HG02798 (cell line): ENCODE measurements around the gene SRPRA.
"Not testable (repeated sequence)": the region's sequence is repeated elsewhere in the genome, so short reads cannot be mapped to it uniquely, and the experiment has no call there.

ENCODE experiments used
- ATAC-seq: cut with Tn5 transposase; IDR thresholded peaks from one replicate; pipeline ENCODE4 v1.9.1; 2021; ENCODE audit warnings: mild to moderate bottlenecking; ENCODE audit not compliant: unreplicated experiment, poor library complexity

Gene SRPRA, protein sequence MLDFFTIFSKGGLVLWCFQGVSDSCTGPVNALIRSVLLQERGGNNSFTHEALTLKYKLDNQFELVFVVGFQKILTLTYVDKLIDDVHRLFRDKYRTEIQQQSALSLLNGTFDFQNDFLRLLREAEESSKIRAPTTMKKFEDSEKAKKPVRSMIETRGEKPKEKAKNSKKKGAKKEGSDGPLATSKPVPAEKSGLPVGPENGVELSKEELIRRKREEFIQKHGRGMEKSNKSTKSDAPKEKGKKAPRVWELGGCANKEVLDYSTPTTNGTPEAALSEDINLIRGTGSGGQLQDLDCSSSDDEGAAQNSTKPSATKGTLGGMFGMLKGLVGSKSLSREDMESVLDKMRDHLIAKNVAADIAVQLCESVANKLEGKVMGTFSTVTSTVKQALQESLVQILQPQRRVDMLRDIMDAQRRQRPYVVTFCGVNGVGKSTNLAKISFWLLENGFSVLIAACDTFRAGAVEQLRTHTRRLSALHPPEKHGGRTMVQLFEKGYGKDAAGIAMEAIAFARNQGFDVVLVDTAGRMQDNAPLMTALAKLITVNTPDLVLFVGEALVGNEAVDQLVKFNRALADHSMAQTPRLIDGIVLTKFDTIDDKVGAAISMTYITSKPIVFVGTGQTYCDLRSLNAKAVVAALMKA

DNA sequence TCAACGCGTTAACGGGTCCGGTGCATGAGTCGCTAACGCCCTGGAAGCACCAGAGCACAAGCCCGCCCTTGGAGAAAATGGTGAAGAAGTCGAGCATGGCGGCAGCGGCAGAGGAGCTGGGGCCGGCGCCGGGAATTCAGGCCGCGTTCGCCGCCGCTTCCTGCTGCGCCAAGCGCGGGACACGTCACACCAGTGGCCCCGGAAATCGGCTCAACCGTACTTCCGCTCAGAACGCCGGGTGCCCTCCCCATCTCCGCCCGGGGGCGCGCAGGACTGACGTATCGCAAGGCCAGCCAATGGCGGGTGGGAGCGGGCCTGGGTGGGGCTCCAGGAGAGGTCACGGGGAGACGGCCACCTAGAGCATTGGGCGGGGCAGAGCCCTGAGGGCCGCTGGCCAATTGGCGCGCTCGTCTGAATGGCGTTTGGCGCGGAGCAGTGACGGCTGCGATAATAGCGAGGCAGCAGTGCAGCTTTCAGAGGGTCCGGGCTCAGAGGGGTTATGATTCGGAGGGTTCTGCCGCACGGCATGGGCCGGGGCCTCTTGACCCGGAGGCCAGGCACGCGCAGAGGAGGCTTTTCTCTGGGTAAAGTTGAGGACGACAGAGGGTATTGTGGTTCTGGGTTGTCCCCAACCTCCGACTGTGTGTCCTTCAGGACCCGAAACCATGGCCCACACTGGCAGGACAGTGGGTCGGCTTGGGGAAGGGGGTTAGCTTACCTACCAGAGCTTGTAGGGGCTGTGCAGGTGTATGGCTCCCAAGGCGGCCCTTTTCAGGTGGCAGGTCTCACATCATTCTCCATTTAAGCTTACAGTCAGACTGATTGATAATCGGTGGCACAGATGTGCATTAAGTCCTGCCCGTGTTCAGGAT lies at the start of gene SRPRA, which contains the start of gene FOXRED1:
Gene SRPRA, minus strand, starts transcription at position 188 of the 872 bp plus-strand sequence. Its CDS starts 91 bp downstream, at position 97.
Gene FOXRED1, plus strand, starts transcription at position 447 of the 872 bp plus-strand sequence. Its CDS starts 53 bp downstream, at position 500.
- ATAC-seq, result peak; percentile 99

DNA sequence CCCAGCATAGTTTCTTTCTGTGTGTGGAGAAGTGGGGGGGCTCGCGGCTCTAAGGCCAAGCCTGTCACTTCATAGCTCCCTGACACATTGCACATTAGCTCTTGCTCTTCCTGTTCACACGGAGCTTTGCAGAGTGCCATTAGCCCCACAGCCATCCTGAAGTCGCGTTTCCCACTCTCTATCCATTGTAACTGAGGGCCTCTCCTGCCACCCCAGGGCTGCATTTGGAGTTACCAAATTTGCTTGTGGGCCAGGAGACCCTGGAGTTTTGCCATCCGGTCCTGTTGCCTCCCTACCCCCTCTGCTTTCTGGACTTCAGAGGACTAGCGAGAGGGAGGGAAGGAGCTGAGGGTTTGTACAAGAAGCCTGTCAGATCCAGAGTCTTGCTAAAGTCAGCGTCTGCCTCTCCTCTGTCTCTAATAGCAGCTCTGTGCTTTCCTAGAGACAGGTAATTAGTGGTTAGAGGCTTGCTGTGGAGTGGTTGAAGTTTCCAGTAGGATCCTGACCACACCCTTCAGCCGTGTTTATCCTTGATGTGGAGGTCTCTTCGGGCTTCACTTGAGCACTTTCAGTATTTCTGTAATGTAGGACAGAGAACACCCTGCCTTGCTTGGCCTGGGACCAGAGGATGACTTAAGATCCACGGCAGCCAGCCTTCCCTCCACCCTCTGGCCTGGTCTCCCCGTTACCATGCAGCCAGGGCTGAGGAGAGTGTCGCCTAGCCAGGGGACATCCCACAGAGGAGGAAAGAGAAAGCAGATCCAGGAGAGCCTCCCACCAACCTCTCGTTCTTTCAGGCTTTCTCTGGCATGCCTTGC lies 49.3 kb upstream of the SRPRA start:
- ATAC-seq, result peak; percentile 35

DNA sequence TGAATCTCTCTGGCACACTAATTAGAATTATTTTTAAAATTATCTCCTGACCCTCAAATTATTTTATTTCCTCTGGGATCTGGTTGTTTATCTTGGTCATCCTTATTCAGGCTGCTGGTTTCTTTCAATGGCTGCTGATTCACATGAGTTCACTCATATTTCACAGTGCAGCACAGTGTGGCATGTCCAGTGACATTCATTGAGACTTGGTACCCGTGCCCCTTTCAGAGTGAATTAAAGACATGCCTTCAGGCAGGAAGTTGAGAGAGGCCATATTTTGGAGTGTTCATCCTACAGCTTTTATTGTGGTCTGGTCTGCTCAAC lies 48.7 kb upstream of the SRPRA start:
- ATAC-seq, result no peak

DNA sequence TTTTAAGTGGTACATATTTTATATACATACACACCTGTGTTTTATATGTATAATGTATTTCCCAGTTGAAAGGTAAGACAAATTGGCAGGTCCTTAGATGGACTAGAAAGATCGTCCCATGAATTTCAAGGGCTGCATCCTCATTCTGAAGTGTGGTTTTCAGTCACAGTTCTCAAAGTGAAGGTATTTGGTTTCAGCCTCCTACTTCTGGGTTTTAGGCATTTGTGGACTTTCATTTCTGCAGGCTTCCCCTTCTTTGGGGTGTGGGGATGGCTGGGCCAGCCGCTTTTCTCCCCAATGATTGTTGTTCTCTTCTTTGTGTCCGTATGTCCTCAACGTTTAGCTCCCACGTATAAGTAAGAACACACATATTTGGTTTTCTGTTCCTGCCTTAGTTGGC lies 45.1 kb upstream of the SRPRA start:
- ATAC-seq, result no peak

DNA sequence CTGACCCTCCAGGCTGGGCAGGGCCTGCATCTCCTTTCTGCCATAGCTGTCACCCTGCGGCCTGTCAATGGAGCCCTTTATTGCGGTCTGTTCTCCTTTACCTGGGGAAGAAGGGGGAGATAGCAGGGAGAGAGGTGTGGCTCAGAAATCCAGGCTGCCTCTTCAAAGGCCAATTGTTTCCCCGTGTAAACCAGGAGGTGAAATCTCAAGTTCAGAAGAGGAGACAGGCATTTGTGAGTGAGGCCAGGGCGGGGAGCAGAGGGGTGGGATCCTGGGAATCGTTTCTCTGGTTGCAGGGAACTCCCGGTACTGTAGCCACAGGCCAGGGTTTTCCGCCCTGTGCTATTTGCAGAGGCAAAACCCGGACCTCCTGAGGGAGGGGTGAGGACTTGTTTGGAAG lies 44.3 kb upstream of the SRPRA start:
- ATAC-seq, result no peak

DNA sequence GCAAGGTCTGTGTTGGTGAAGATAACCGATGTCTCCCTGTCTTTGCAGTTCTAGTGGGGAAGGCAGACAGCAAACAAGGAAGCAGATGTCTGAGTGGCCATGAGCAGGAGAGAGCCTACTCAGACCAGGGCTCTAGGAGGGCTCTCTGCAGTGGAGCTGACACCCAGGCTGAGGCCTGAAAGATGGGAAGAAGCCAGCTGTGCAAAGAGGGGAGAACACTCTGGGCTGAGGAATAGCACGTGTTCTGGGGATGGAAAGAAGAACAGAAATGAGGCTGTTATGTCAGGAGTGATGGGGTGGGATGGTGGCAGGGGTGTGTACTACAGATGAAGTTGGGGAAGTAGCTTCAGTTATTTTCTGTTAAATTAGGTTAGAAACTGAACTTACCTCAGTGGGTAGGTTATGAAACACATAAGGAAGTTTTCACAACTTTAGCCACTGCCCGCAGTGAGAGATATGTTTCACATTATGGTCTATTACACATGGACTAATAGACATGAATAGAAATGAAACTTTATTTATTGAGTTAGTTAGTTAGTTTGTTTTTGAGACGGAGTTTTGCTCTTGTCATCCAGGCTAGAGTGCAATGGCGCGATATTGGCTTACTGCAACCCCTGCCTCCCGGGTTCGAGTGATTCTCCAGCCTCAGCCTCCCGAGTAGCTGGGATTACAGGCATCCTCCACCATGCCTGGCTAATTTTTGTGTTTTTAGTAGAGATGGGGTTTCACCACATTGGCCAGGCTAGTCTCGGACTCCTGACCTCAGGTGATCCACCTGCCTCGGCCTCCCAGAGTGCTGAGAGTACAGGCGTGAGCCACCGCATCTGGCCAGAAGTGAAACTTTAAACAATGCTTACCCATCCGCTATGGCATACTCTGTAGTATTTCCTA lies 43.0 kb upstream of the SRPRA start:
- ATAC-seq, result peak; percentile 76

DNA sequence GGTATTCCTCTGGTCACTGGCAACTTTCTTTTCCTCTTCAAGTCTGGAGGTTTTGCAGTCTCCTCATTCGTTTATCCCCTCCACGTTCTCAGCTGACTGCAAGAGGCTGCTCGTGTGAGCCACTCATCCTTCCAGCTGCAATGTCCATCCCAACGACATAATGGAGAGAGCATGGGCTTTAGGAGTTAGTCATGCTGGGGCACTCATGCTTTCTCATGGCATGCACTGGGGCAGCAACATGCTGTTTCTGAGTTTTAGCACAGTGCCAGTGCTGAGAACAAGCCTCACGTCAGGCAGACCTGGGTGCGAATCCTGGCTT lies 42.3 kb upstream of the SRPRA start:
- ATAC-seq, result no peak

DNA sequence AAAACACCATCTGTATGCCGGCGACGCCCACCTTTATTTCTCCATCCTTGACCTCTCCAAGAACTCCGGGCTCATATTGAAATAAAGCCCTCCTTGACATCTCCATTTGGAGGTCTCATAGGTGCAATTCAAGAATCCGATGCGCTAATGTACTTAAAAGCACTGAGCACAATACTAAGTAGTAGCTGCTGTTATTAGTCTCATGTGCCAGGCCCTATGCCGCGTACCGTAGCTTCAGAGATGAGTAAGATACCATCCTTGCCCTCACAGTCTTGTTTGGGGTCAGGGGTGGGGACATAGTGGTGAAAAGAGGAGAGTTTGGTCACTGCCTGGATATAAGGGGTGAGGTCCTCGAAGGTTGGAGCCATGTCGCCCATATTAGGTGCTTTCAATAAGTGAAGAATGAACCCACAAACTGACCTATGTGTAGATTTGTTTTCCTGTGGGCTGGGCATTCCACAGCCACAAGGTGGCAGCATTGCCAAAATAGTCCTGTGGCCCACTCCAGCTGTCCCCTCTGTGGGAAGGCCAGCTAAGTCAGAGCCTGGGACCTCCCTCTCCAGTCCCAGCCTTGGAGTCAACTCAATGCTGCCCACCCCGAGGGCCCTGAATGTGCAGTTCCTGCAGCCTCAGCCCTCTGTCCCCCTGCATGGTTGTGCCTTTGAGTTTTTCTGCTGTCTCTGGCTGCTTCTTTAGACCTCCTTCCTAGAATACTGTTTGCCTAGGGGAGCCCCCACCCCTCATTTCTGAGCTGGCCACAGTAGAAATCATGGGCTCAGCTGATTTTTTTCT lies 41.7 kb upstream of the SRPRA start:
- peak; percentile 39 for ATAC-seq

DNA sequence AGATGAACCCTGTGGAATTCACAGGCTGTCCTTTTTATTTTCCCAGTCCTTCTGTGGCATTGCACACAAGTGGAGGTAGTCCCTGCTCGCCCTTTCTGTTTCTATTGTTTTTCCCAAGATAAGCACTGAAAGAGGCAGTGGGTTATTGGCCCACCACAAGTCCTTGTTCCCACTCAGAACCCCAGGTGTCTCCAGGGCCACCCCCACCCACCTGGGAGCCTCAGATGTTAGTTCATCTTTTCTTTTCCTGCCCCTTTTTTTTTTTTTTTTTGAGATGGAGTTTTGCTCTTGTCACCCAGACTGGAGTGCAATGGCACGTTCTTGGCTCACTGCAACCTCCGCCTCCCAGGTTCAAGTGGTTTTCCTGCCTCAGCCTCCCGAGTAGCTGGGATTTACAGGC lies 40.1 kb upstream of the SRPRA start:
- ATAC-seq, result not testable (repeated sequence)

DNA sequence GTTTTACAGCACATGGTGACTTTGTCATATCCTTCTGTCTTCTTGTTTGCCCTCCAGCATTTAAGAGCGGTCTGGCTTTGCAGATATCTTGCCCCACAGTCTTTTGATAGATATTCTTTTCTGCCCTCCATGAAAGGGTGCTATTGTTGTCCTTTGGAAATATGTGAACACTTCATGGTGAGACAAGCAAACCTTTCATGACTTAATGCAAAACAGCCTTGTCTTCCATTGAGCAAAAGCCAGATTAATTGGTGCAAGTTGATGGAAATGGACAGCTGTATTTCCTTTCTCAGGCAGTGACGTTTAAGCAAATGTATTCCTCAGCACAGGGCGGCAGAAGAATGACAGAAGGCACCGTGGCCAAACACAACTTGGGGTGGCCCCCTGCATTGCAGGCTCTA lies 39.6 kb upstream of the SRPRA start:
- no peak for ATAC-seq

DNA sequence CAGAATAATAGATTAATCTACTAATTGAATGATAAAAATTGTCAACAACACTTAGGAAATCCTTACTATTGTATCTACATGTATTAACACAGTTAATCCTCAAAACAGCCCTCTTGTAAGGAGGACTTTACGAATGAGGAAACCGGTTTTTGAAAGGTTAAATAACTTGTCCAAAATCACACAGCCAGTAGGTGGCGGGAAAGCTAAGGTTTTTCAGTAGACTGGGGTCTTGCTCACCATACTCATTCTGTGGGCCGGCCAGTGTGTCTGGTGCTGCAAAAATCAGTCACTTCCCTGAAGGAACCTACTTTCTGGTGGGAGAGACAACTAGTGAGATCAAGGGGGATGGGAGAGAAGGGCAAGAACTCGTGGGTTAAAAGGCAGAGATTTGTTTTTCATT lies 39.0 kb upstream of the SRPRA start:
- ATAC-seq, result no peak

DNA sequence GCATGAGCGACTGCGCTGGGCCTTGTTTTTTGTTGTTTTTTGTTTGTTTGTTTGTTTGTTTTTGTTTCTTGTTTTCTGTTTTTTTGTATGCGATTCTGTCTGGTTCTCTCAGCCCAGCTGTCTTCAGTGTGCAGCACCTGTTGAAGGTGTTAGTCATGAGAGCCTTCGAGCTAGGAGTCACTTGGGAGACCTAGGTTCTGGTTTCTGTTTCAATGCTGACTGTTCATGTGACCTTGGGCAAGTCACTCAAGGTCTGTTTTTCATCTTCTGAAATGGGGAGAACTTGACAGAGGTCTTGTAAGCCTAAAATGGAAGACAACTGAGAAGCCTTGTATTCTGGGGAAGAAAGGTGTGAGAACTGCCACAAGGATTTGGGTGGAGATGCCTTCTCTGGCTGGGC lies 37.0 kb upstream of the SRPRA start:
- ATAC-seq, result peak; percentile 66

DNA sequence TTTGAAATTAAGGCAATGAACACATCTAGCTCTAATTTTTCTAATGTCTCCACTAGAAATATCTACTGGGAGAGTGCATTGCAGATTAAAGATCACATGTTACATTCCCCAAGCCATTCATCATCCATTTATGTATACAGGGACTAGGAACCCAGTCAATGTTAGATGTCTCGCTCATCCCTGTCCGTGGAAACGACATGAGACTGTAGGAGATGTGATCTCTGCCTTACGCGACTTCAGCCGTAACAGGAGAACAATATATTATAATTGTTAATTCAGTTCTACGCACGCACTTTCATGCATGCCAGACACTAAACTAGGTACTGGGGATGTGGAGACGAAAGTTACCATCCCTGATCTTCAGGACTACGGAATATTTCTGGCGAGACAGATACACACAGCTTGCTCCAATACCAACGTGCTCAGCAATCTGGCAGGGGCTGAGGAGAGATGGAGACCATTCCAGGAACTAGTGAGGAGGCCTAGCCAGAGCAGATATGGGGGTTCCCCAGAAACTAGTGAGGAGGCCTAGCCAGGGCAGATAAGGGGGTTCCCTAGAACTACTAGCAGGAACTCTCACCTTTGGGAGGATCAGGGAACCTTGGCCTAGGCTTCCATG lies 35.9 kb upstream of the SRPRA start:
- ATAC-seq, result peak; percentile 29

DNA sequence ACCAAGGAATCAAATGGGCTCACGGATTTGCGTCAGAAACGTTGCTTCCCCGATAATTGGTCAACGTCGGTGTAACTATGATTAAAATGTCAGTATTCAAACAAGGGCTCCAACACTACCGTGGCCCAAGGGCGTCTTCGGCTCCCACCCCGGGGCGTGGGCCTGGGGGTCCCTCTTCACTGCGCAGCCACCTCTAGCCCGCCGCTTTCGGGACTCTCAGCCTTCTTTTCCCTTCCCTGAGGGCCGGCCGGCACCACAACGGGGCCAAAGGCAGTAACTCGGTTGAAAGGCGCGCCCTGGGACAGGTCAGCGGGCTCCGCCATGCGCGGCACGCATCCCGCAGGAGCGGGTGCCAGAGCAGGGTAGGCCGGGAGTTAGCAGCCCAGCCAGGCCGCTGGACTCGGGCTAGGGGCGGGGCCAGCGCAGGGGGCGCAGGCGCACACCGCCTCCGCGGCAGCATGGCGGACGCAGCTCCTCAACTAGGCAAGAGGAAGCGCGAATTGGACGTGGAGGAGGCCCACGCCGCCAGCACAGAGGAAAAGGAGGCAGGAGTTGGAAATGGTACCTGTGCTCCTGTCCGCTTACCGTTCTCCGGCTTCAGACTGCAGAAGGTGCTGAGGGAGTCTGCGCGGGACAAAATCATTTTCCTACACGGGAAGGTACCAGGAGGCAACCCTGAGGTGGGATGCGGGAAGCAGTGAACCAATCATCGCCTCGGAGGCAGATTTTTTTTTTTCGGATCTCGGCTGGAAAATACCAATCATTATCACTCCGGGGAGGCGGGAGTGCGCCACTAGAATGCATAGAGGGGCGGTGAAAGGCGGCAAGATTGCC lies 35.1 kb upstream of the SRPRA start, which contains the start of gene DCPS:
Gene DCPS, plus strand, starts transcription at position 438 of the 834 bp plus-strand sequence. Its CDS starts 21 bp downstream, at position 459.
- peak; percentile 92 for ATAC-seq

DNA sequence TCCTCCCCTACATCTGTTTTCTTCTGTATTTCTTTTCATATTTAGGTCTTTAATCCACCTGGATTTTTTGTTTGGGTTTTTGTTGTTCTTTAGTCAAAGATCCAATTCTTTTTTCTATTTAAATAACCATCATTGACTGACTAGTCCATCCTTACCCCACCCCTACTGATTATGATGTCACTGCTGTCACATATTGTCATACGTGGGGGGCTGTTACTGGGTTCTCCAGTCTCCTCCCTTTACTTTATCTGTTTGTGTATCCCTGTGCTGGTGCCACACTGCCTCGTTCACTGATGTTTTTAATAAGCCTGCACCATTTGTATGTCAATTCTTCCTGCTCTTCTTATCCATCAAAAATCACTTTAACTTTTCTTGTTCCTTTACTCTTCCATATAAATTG lies 28.3 kb upstream of the SRPRA start:
- ATAC-seq, result no peak

DNA sequence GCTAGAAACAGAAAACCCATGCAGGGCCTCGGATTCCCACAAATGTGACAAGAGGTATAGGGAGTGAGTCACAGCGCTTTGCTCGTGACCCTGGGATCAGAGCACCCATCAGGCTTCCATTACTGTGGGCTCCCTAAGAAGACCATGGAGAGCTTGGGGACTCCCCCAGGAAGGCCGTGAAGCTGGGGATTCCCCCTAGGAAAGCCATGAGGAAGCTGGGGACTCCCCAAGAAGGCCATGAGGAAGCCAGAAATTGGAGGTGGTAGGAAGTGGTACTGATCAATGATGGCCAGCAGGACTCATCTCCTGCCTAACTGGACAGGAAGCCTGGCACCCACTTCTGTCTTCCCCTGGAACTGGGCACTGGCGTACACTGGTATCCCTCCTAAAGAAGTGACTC lies 25.0 kb upstream of the SRPRA start:
- peak; percentile 47 for ATAC-seq

DNA sequence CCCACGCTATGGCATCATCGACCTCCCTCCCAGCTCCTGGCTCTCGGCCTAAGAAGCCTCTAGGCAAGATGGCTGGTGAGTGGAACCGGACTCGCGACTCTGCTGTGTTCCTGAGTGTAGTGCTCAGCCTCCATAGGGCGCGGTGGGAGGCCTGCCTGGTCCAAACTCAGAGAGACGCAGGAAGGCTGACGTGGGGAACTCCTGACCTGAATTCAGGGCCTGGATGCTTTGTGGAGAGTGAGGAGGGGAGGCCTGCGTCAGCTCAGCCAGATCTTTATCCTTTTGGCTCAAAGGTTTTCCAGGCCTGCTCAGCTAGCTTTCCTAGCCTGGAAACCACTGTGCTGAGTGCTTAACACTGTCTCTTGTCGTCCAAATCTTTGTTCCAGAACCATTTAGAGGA lies 22.2 kb upstream of the SRPRA start:
- no peak for ATAC-seq
